ENCODE results near the gene TTLL5. TPM values are rescaled to one million over a fixed set of nuclear protein-coding genes. Genes with fewer than 3 reads are reported as not detected.

Gene TTLL5
- total and polyA plus RNA-seq, 2 of the 4 experiments (the other 2 are of a cell fraction) = 11.9 to 16.7 TPM

GRCh38 chr14:75734854-75735253 is 73.8 kb downstream of the TTLL5 start:
- dilution Hi-C loops (cut with HindIII; ENCODE audit: low sequenced_read_pairs, unreplicated experiment) (no loop called here), intact Hi-C loops (cut with micrococcal nuclease) (no loop called here), in situ Hi-C loops (cut with MboI; ENCODE audit: low sequenced_read_pairs) (no loop called here)
- Histone ChIP-seq H2BK20ac (ENCODE audit: low read depth, low read length) (no peak overlapping the region), H2BK15ac (ENCODE audit: low read depth, low read length) (no peak overlapping the region), H4K5ac (ENCODE audit: low read depth, low read length) (no peak overlapping the region), H3K4me3 (ENCODE audit: insufficient read depth, low read depth, low read length) (no peak overlapping the region), H2AK5ac (ENCODE audit: low read depth, low read length) (no peak overlapping the region), H3K9me3 (ENCODE audit: control insufficient read depth, insufficient read depth, low read length) (no peaks in the 10 kb centered on the region), H3K4me1 (ENCODE audit: control insufficient read depth, insufficient read depth, low read length) (no peaks in the 10 kb centered on the region), H3K27ac (ENCODE audit: insufficient read depth, low read length) (no peak overlapping the region), H3K4me2 (ENCODE audit: low read depth, low read length) (no peak overlapping the region), H3K4ac (ENCODE audit: low read depth, low read length) (no peak overlapping the region), H3K79me1 (ENCODE audit: low read depth in 1 of 2, low read length in 2 of 2) (no peaks in the 10 kb centered on the region), H2BK120ac (ENCODE audit: low read depth, low read length) (no peak overlapping the region), H2BK5ac (ENCODE audit: low read depth, low read length, poor library complexity, severe bottlenecking) (no peak overlapping the region), H4K91ac (ENCODE audit: insufficient read depth, low read depth, low read length) (no peak overlapping the region), H3K9me1 (ENCODE audit: insufficient read depth, low read length) (no peaks in the 10 kb centered on the region), H3K9ac (ENCODE audit: low read depth, low read length) (no peak overlapping the region), H3K14ac (replicated peaks; ENCODE audit: low read depth, low read length) (no peak overlapping the region), H4K8ac (ENCODE audit: low read depth in 2 of 2, low read length in 2 of 2) (no peak overlapping the region), H4K20me1 (ENCODE audit: insufficient read depth, low read length) (no peaks in the 10 kb centered on the region), H2AFZ (replicated peaks; ENCODE audit: low read length, poor library complexity) (no peak overlapping the region), H2AK9ac (replicated peaks; ENCODE audit: low read depth, low read length, poor library complexity) (no peak overlapping the region), H3K36me3 (ENCODE audit: control insufficient read depth, insufficient read depth, low read length) (peaks cover 4% of the 10 kb centered on the region; the same call in 1 of the 2 replicates), H3K27me3 (ENCODE audit: control insufficient read depth, insufficient read depth, low read length) (no peaks in the 10 kb centered on the region), H3K18ac (ENCODE audit: low read depth, low read length) (no peak overlapping the region), H3K23ac (ENCODE audit: low read depth, low read length) (no peak overlapping the region), H3K56ac (ENCODE audit: extremely low read depth, insufficient read depth, low read length) (no peak overlapping the region)
- ChIA-PET CTCF (no interaction called here), POLR2A (ENCODE audit: unreplicated experiment) (interaction anchor here (0.5 kb wide), 1 partner anchor 40 kb away, joined by 3 read pairs; no protein-coding TSS in a partner anchor)
- DNase-seq = no peak
- no peak for TF ChIP-seq RCOR1 (IDR thresholded peaks at IDR 0.05; ENCODE audit: insufficient replicate concordance, low read length)
- TF ChIP-seq, protein P1, sequence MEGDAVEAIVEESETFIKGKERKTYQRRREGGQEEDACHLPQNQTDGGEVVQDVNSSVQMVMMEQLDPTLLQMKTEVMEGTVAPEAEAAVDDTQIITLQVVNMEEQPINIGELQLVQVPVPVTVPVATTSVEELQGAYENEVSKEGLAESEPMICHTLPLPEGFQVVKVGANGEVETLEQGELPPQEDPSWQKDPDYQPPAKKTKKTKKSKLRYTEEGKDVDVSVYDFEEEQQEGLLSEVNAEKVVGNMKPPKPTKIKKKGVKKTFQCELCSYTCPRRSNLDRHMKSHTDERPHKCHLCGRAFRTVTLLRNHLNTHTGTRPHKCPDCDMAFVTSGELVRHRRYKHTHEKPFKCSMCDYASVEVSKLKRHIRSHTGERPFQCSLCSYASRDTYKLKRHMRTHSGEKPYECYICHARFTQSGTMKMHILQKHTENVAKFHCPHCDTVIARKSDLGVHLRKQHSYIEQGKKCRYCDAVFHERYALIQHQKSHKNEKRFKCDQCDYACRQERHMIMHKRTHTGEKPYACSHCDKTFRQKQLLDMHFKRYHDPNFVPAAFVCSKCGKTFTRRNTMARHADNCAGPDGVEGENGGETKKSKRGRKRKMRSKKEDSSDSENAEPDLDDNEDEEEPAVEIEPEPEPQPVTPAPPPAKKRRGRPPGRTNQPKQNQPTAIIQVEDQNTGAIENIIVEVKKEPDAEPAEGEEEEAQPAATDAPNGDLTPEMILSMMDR (conservative IDR thresholded peaks at IDR 0.05; ENCODE audit: low read depth, low read length) = no peak
- no peak for TF ChIP-seq MAFK (IDR thresholded peaks at IDR 0.05; ENCODE audit: low read depth, low read length)
- TF ChIP-seq, protein P2, sequence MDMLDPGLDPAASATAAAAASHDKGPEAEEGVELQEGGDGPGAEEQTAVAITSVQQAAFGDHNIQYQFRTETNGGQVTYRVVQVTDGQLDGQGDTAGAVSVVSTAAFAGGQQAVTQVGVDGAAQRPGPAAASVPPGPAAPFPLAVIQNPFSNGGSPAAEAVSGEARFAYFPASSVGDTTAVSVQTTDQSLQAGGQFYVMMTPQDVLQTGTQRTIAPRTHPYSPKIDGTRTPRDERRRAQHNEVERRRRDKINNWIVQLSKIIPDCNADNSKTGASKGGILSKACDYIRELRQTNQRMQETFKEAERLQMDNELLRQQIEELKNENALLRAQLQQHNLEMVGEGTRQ (IDR thresholded peaks at IDR 0.05; ENCODE audit: low read depth, low read length) = no peak
- no peak for TF ChIP-seq CHD1 (IDR thresholded peaks at IDR 0.05; ENCODE audit: low read depth, low read length)
- TF ChIP-seq, protein P3, sequence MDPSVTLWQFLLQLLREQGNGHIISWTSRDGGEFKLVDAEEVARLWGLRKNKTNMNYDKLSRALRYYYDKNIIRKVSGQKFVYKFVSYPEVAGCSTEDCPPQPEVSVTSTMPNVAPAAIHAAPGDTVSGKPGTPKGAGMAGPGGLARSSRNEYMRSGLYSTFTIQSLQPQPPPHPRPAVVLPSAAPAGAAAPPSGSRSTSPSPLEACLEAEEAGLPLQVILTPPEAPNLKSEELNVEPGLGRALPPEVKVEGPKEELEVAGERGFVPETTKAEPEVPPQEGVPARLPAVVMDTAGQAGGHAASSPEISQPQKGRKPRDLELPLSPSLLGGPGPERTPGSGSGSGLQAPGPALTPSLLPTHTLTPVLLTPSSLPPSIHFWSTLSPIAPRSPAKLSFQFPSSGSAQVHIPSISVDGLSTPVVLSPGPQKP (IDR thresholded peaks at IDR 0.05; ENCODE audit: borderline replicate concordance, low read depth, low read length) = no peak
- no peak for TF ChIP-seq RAD21 (IDR thresholded peaks at IDR 0.05; ENCODE audit: low read length)
- TF ChIP-seq NFE2L2 (IDR thresholded peaks at IDR 0.05; ENCODE audit: low read depth, low read length) = no peak
- TF ChIP-seq MAZ (IDR thresholded peaks at IDR 0.05; ENCODE audit: borderline replicate concordance, low read depth, low read length) = no peak
- no peak for TF ChIP-seq POLR2A (IDR thresholded peaks at IDR 0.05; ENCODE audit: low read depth, low read length)
- no peak for TF ChIP-seq RFX5 (IDR thresholded peaks at IDR 0.05; ENCODE audit: low read depth, low read length)
- TF ChIP-seq BHLHE40 (IDR thresholded peaks at IDR 0.05; ENCODE audit: low read depth, low read length) = no peak
- TF ChIP-seq SMC3 (IDR thresholded peaks at IDR 0.05; ENCODE audit: low read depth, low read length) = no peak
- TF ChIP-seq MXI1 (IDR thresholded peaks at IDR 0.05; ENCODE audit: borderline replicate concordance, low read depth, low read length) = no peak
- no peak for TF ChIP-seq FOS (IDR thresholded peaks at IDR 0.05; ENCODE audit: low read depth, low read length)
- no peak for TF ChIP-seq CEBPB (IDR thresholded peaks at IDR 0.05; ENCODE audit: low read depth, low read length)
- no peak for ATAC-seq (ENCODE audit: low read depth)
- WGBS, 2 experiments (ENCODE audit: extremely low coverage in 2 of 2, insufficient read length in 1 of 2) = no CpG with 5 or more reads among the region's 3 CpGs
- no TSS peak for BruUV-seq (replicated peaks)
